Hepatocyte (in vitro differentiated cells): Measurements from ENCODE around the gene GPR61. TPM values are rescaled to one million over a fixed set of nuclear protein-coding genes. Genes with fewer than 3 reads are reported as not detected.

Source experiments
- DNase-seq: peaks from one replicate; pipeline ENCODE4 v3.0.0-alpha.2; 2016; ENCODE audit warnings: low spot score
- H2AFZ ChIP-seq: fragments of 200-600 bp; sonication (generic); 2 replicates; pipeline ENCODE4 v1.6.0; 2016; ENCODE audit warnings: antibody characterized with exemption, mild to moderate bottlenecking
- H3K27ac ChIP-seq: fragments of 200-600 bp; sonication (generic); 2 replicates; pipeline ENCODE4 v1.5.1; 2016; ENCODE audit warnings: mild to moderate bottlenecking
- H3K27me3 ChIP-seq: fragments of 200-600 bp; sonication (generic); 2 replicates; pipeline ENCODE4 v1.6.1; 2016
- H3K36me3 ChIP-seq: fragments of 200-600 bp; sonication (generic); replicated peaks from 2 replicates; pipeline ENCODE4 v1.5.1; 2016; ENCODE audit warnings: low read depth; ENCODE audit not compliant: insufficient read depth
- H3K4me1 ChIP-seq: fragments of 200-600 bp; sonication (generic); 2 replicates; pipeline ENCODE4 v1.5.1; 2016; ENCODE audit warnings: mild to moderate bottlenecking, moderate library complexity; ENCODE audit not compliant: insufficient read depth
- H3K4me2 ChIP-seq: fragments of 200-600 bp; sonication (generic); 2 replicates; pipeline ENCODE4 v1.6.0; 2016
- H3K4me3 ChIP-seq: fragments of 200-600 bp; sonication (generic); 2 replicates; pipeline ENCODE4 v1.5.1; 2016; ENCODE audit warnings: mild to moderate bottlenecking
- H3K79me2 ChIP-seq: fragments of 200-600 bp; sonication (generic); 2 replicates; pipeline ENCODE4 v1.6.0; 2017; ENCODE audit warnings: mild to moderate bottlenecking
- H3K9me2 ChIP-seq: fragments of 200-600 bp; sonication (generic); replicated peaks from 2 replicates; pipeline ENCODE4 v1.6.0; 2017; ENCODE audit warnings: mild to moderate bottlenecking; ENCODE audit not compliant: insufficient read depth
- H3K9me3 ChIP-seq: fragments of 200-600 bp; sonication (generic); 2 replicates; pipeline ENCODE4 v1.5.1; 2016; ENCODE audit warnings: low read depth, mild to moderate bottlenecking
- H4K20me1 ChIP-seq: fragments of 200-600 bp; sonication (generic); 2 replicates; pipeline ENCODE4 v1.6.0; 2016; ENCODE audit warnings: mild to moderate bottlenecking; ENCODE audit not compliant: insufficient read depth, poor library complexity, severe bottlenecking
- CTCF ChIP-seq: fragments of 200-600 bp; sonication (generic); IDR thresholded peaks from 2 replicates; pipeline ENCODE4 v1.5.1; 2016; ENCODE audit warnings: antibody characterized with exemption, mild to moderate bottlenecking; ENCODE audit not compliant: poor library complexity
- EZH2 ChIP-seq: fragments of 200-600 bp; sonication (generic); IDR thresholded peaks from 2 replicates; pipeline ENCODE4 v1.6.1; 2016; ENCODE audit warnings: antibody characterized with exemption, mild to moderate bottlenecking, borderline replicate concordance
- EZH2phosphoT487 ChIP-seq: fragments of 200-600 bp; sonication (generic); IDR thresholded peaks from one replicate; pipeline ENCODE4 v1.6.1; 2018; ENCODE audit warnings: antibody characterized with exemption, mild to moderate bottlenecking, low read depth, moderate library complexity; ENCODE audit not compliant: unreplicated experiment, severe bottlenecking
- WGBS: methylation state at CpG from one replicate; pipeline ENCODE4 v1.1.6; 2016; ENCODE audit warnings: low lambda C conversion rate; ENCODE audit errors: missing lambda C conversion rate; 5-methylcytosine and 5-hydroxymethylcytosine counted together
- polyA plus RNA-seq: library from polyadenylated mRNA; unstranded; fragments of >200 nt; fragmentation: Nextera tagmentation; extraction: Ambion mirVana; gene quantifications from 2 replicates; pipeline ENCODE4 v1.2.1, GENCODE V29; 2016
- total RNA-seq: library from RNA; depleted of rRNA; stranded (reverse); fragments of >200 nt; gene quantifications from 2 replicates; pipeline ENCODE4 v1.2.3, GENCODE V29; 2014

Gene GPR61
- total and polyA plus RNA-seq, 2 experiments from 2014 or later, result 0.50 to 1.1 TPM

- Histone ChIP-seq H2AFZ (no peak overlapping the region), H3K27ac (no peak overlapping the region), H3K4me1 (peaks cover 1% of the 10 kb centered on the region), H3K79me2 (no peaks in the 10 kb centered on the region), H3K27me3 (no peaks in the 10 kb centered on the region), H3K36me3 (no peaks in the 10 kb centered on the region), H3K9me2 (no peaks in the 10 kb centered on the region), H3K4me2 (no peak overlapping the region), H4K20me1 (no peaks in the 10 kb centered on the region), H3K9me3 (no peaks in the 10 kb centered on the region), H3K4me3 (no peak overlapping the region)
- TF ChIP-seq CTCF (no peak), EZH2phosphoT487 (no peak), EZH2 (no peak)
- 95% methylated on average over 1 of the region's 1 CpG for WGBS
- no peak for DNase-seq
Measured at GRCh38 chr1:109504974-109505373, 34.7 kb upstream of the GPR61 start.

GRCh38 chr1:109508001-109508872 is 31.4 kb upstream of the GPR61 start:
- Histone ChIP-seq H3K4me3 (no peak overlapping the region), H3K9me3 (no peaks in the 10 kb centered on the region), H2AFZ (no peak overlapping the region), H3K27ac (no peak overlapping the region), H3K4me1 (peaks cover 4% of the 10 kb centered on the region), H3K27me3 (peaks cover 6% of the 10 kb centered on the region), H3K79me2 (no peaks in the 10 kb centered on the region), H3K4me2 (peak overlapping the region; percentile 97), H3K36me3 (no peaks in the 10 kb centered on the region), H3K9me2 (no peaks in the 10 kb centered on the region), H4K20me1 (no peaks in the 10 kb centered on the region)
- WGBS, result 94% methylated on average over 25 of the region's 25 CpGs
- DNase-seq, result no peak
- no peak for TF ChIP-seq EZH2phosphoT487
- no peak for TF ChIP-seq EZH2
- no peak for TF ChIP-seq CTCF

- Histone ChIP-seq H3K9me2 (no peaks in the 10 kb centered on the region), H3K36me3 (no peaks in the 10 kb centered on the region), H3K9me3 (no peaks in the 10 kb centered on the region), H4K20me1 (no peaks in the 10 kb centered on the region), H3K4me1 (peaks cover 4% of the 10 kb centered on the region), H3K4me2 (peak overlapping the region; percentile 97), H3K27me3 (peaks cover 8% of the 10 kb centered on the region), H2AFZ (no peak overlapping the region), H3K27ac (no peak overlapping the region), H3K4me3 (no peak overlapping the region), H3K79me2 (no peaks in the 10 kb centered on the region)
- WGBS, result 67% methylated on average over 7 of the region's 7 CpGs
- TF ChIP-seq CTCF (no peak), EZH2 (no peak), EZH2phosphoT487 (no peak)
- DNase-seq, result no peak
Measured at GRCh38 chr1:109508873-109509175, 30.8 kb upstream of the GPR61 start.
